Colonic mucosa (tissue), 4 donors: Measurements from ENCODE around the gene NRXN2. TPM values are rescaled to one million over a fixed set of nuclear protein-coding genes. Genes with fewer than 3 reads are reported as not detected.

ENCODE experiments used
- DNase-seq: peaks from one replicate; pipeline ENCODE4 v3.0.0-alpha.2; 2020
- H3K27ac ChIP-seq: fragments of 200-600 bp; one replicate; pipeline ENCODE4 v1.8.0; 2021
- H3K27me3 ChIP-seq: fragments of 200-600 bp; one replicate; pipeline ENCODE4 v1.8.0; 2021
- H3K36me3 ChIP-seq: fragments of 200-600 bp; one replicate; pipeline ENCODE4 v1.8.0; 2021
- H3K4me1 ChIP-seq: fragments of 200-600 bp; one replicate; pipeline ENCODE4 v1.8.0; 2021; ENCODE audit warnings: mild to moderate bottlenecking
- H3K4me3 ChIP-seq: fragments of 200-600 bp; one replicate; pipeline ENCODE4 v1.8.0; 2021
- H3K9ac ChIP-seq, 2 donors: one replicate each; pipeline ENCODE4 v1.7.0; 2013; ENCODE audit warnings: control low read depth in 2 of 2, low read depth in 2 of 2, low read length in 2 of 2
- H3K9me3 ChIP-seq: fragments of 200-600 bp; one replicate; pipeline ENCODE4 v1.8.0; 2021
- CTCF ChIP-seq: fragments of 200-600 bp; IDR thresholded peaks from one replicate; pipeline ENCODE4 v1.8.0; 2022; ENCODE audit warnings: antibody characterized with exemption, mild to moderate bottlenecking
- intact Hi-C: fragments of 100-400 bp; cut with DNase I; formaldehyde crosslinking; loops from one replicate; pipeline ENCODE4 v1.14.1; 2022
- total RNA-seq, 2 donors: library from RNA; stranded (reverse); fragmentation: NEBNext Ultra II Directional in 1 of 2; extraction: Animal tissue kit (Norgen Biotek cat#: 25700) in 1 of 2; gene quantifications; one replicate each; pipeline ENCODE4 v1.2.1, GENCODE V29; 2021
- donor health status: healthy.
- donor health status: DM: no; HTN: no; CAD: no.
- donor health status: DM: no; HTN: no; CAD: no.

The NRXN2 gene
- total RNA-seq, 2 donors from 2014 or later, result 2.2 to 5.4 TPM

GRCh38 chr11:64608046-64608445, 115.0 kb downstream of the NRXN2 start:
- Histone ChIP-seq H3K27me3 (no peaks in the 10 kb centered on the region), H3K27ac (no peak overlapping the region), H3K9ac (no peak overlapping the region), H3K9me3 (no peaks in the 10 kb centered on the region), H3K4me3 (no peak overlapping the region), H3K4me1 (no peaks in the 10 kb centered on the region), H3K36me3 (no peaks in the 10 kb centered on the region)
- DNase-seq, result peak; percentile 24
- no peak for TF ChIP-seq CTCF
- intact Hi-C loops, result no loop called here

- no peak for TF ChIP-seq CTCF
- no peaks in the 10 kb centered on the region for H3K4me1 ChIP-seq
- H3K9me3 ChIP-seq, result no peaks in the 10 kb centered on the region
- intact Hi-C loops, result no loop called here
- H3K27me3 ChIP-seq, result no peaks in the 10 kb centered on the region
- H3K36me3 ChIP-seq, result no peaks in the 10 kb centered on the region
- H3K27ac ChIP-seq, result no peak overlapping the region
- no peak overlapping the region for H3K9ac ChIP-seq
- no peak for DNase-seq
- no peak overlapping the region for H3K4me3 ChIP-seq
These were observed 115.5 kb downstream of the NRXN2 start for GRCh38 chr11:64607381-64607985.

- no peak overlapping the region for H3K9ac ChIP-seq
- no peak for TF ChIP-seq CTCF
These were observed 116.1 kb downstream of the NRXN2 start for GRCh38 chr11:64606796-64607380.

GRCh38 chr11:64605656-64606585, 117.1 kb downstream of the NRXN2 start:
- Histone ChIP-seq H3K9me3 (no peaks in the 10 kb centered on the region), H3K36me3 (no peaks in the 10 kb centered on the region), H3K9ac (no peak overlapping the region), H3K4me3 (no peak overlapping the region), H3K27ac (no peak overlapping the region), H3K27me3 (no peaks in the 10 kb centered on the region), H3K4me1 (no peaks in the 10 kb centered on the region)
- DNase-seq, result no peak
- intact Hi-C loops, result no loop called here
- no peak for TF ChIP-seq CTCF

More at GRCh38 chr11:64606796-64607380, 116.1 kb downstream of the NRXN2 start:
- no peaks in the 10 kb centered on the region for H3K9me3 ChIP-seq
- no peaks in the 10 kb centered on the region for H3K4me1 ChIP-seq
- no peaks in the 10 kb centered on the region for H3K27me3 ChIP-seq
- intact Hi-C loops, result no loop called here
- no peak for DNase-seq
- H3K27ac ChIP-seq, result no peak overlapping the region
- no peaks in the 10 kb centered on the region for H3K36me3 ChIP-seq
- no peak overlapping the region for H3K4me3 ChIP-seq

GRCh38 chr11:64605244-64605560, 117.8 kb downstream of the NRXN2 start:
- Histone ChIP-seq H3K27ac (no peak overlapping the region), H3K27me3 (no peaks in the 10 kb centered on the region), H3K36me3 (no peaks in the 10 kb centered on the region), H3K9me3 (no peaks in the 10 kb centered on the region), H3K4me1 (no peaks in the 10 kb centered on the region), H3K4me3 (no peak overlapping the region), H3K9ac (no peak overlapping the region)
- intact Hi-C loops, result no loop called here
- DNase-seq, result no peak
- TF ChIP-seq CTCF, result no peak
